ENCODE data around the gene STK11.

DNA sequence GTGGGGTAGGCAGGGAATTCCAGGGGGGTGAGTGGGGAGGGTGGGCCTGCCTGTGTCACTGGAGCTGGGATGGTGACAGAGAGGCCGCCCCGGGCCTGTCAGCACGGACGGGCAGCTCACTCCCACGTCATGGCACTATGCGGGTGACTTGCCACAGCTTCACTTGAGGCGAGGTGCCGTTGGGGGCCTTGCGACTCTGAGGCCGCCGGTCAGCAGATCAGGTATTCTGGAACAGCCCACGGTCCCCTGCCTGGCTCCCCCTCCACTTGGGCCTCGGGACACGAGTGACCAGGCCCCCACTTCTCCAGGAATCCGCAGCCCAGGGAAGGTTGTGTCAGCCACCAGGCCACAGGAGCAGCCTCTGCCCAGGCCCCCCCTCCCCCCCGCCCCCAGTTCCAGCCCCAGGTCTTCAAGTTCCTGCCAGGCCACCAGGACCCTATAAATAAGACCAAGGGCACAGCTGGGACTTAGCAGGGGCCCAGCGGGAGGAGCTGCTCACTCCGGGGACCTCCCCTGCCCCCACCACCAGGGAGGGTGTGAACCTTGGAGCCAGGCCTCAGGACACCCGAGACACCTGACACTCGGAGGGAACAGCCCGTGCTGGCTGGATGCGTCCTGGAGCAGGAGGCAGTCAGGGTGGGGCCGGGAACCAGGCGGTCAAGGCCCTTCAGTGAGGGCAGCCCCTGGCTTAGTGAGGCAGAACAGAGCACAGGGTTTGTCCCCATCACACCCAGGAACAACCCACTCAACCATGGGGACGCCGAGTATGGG lies 40.1 kb downstream of the STK11 start:
- TF ChIP-seq, protein P1, sequence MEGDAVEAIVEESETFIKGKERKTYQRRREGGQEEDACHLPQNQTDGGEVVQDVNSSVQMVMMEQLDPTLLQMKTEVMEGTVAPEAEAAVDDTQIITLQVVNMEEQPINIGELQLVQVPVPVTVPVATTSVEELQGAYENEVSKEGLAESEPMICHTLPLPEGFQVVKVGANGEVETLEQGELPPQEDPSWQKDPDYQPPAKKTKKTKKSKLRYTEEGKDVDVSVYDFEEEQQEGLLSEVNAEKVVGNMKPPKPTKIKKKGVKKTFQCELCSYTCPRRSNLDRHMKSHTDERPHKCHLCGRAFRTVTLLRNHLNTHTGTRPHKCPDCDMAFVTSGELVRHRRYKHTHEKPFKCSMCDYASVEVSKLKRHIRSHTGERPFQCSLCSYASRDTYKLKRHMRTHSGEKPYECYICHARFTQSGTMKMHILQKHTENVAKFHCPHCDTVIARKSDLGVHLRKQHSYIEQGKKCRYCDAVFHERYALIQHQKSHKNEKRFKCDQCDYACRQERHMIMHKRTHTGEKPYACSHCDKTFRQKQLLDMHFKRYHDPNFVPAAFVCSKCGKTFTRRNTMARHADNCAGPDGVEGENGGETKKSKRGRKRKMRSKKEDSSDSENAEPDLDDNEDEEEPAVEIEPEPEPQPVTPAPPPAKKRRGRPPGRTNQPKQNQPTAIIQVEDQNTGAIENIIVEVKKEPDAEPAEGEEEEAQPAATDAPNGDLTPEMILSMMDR (IDR thresholded peaks at IDR 0.05) = no peak
- TF ChIP-seq POLR2A (IDR thresholded peaks at IDR 0.05) (no peak), POLR2AphosphoS5 (IDR thresholded peaks at IDR 0.05) (peak in 1 of 3 donors; percentile 45)

Data from breast epithelium (tissue), 3 donors.